ENCODE results near the gene TMEM178B. TPM values are rescaled to one million over a fixed set of nuclear protein-coding genes. Genes with fewer than 3 reads are reported as not detected.
"Not testable (repeated sequence)": the region's sequence is repeated elsewhere in the genome, so short reads cannot be mapped to it uniquely, and the experiment has no call there.

Gene TMEM178B
- total RNA-seq, 1 donor from 2014 or later = 49.8 TPM

DNA sequence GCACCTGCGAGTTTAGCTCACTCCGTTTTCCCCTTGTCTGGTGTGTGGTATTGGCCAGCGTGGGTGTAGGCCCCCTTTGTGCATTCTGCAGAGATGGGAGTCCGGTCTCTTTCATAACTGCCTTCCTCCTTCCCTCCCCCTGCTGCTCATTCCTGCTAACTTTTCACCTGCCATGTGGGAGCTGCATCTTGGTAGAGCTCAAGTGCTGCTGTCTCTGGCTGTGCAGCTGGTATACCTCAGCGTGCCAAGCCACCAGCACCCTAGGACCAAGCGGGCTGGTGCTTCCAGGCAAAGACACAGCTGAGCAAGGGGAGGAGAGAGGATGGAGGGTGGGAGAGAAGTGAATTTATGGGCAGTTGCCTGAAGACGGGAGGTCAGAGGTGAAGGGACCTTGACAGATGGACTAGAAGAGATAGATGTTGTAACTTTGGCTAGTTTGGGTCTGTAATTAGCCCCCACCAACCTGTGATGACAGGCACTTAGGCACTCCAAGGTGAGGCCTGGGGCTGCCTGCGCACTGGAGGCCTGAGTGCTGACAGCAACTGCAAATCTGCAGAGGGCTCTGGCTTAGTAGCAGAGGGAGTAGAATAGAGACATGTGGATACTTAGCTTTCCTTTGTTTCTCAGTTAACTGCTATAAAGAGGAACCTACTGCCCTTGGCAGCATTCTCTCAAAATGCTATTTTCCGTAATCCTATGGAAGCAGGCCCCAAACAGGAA is 328.6 kb downstream of the TMEM178B start:
- peaks cover 23% of the 10 kb centered on the region for H3K4me1 Mint-ChIP-seq (ENCODE audit: low read depth, unreplicated experiment)
- no peak overlapping the region for H3K27ac Mint-ChIP-seq (ENCODE audit: unreplicated experiment)
- no peaks in the 10 kb centered on the region for H3K36me3 Mint-ChIP-seq (ENCODE audit: unreplicated experiment)
- H3K9me3 Mint-ChIP-seq (ENCODE audit: unreplicated experiment) = peaks cover 8% of the 10 kb centered on the region
- TF ChIP-seq, protein P1, sequence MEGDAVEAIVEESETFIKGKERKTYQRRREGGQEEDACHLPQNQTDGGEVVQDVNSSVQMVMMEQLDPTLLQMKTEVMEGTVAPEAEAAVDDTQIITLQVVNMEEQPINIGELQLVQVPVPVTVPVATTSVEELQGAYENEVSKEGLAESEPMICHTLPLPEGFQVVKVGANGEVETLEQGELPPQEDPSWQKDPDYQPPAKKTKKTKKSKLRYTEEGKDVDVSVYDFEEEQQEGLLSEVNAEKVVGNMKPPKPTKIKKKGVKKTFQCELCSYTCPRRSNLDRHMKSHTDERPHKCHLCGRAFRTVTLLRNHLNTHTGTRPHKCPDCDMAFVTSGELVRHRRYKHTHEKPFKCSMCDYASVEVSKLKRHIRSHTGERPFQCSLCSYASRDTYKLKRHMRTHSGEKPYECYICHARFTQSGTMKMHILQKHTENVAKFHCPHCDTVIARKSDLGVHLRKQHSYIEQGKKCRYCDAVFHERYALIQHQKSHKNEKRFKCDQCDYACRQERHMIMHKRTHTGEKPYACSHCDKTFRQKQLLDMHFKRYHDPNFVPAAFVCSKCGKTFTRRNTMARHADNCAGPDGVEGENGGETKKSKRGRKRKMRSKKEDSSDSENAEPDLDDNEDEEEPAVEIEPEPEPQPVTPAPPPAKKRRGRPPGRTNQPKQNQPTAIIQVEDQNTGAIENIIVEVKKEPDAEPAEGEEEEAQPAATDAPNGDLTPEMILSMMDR (IDR thresholded peaks at IDR 0.05; ENCODE audit: partially characterized antibody, unreplicated experiment) = no peak
- no peak for DNase-seq
- no peak overlapping the region for H3K4me3 Mint-ChIP-seq (ENCODE audit: unreplicated experiment)
- peaks cover 9% of the 10 kb centered on the region for H3K27me3 Mint-ChIP-seq (ENCODE audit: unreplicated experiment)

DNA sequence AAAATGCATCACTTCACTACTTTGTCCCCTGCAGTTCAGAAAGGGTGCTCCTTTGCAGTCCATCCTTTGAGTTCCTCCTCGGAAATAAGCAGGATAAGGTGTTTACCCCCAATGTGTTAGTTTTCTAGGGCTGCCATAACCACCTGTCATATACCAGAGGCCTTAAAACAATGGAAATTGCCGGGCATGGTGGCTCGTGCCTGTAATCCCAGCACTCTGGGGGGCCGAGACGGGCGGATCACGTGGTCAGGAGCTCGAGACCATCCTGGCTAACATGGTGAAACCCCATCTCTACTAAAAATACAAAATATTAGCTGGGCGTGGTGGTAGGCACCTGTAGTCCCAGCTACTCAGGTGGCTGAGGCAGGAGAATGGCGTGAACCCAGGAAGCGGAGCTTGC is 330.0 kb downstream of the TMEM178B start:
- H3K9me3 Mint-ChIP-seq (ENCODE audit: unreplicated experiment); DNase-seq; H3K4me3 Mint-ChIP-seq (ENCODE audit: unreplicated experiment); H3K27me3 Mint-ChIP-seq (ENCODE audit: unreplicated experiment); H3K36me3 Mint-ChIP-seq (ENCODE audit: unreplicated experiment); H3K27ac Mint-ChIP-seq (ENCODE audit: unreplicated experiment): not testable (repeated sequence)
- H3K4me1 Mint-ChIP-seq (ENCODE audit: low read depth, unreplicated experiment) = peaks cover 18% of the 10 kb centered on the region

DNA sequence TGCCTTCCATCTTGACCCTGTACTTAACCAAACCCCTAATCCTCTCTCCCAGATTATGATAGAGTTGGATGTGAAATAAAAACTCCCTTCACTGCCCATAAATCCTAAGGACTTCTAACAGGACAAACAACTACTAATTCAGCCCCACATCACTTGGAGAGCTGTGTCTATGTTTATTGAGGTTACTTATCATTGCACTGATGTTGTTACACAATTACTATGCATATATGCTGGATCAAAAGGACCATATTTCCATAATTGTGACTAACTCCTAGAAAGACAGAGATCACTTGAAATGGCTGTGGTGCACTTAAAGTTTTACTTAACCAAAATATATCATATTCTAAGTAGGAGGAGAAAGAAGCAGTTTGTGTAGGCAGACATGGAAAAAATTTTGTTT is 332.5 kb downstream of the TMEM178B start:
- no peak overlapping the region for H3K4me3 Mint-ChIP-seq (ENCODE audit: unreplicated experiment)
- no peaks in the 10 kb centered on the region for H3K36me3 Mint-ChIP-seq (ENCODE audit: unreplicated experiment)
- H3K4me1 Mint-ChIP-seq (ENCODE audit: low read depth, unreplicated experiment) = peaks cover 23% of the 10 kb centered on the region
- TF ChIP-seq, protein P1 (IDR thresholded peaks at IDR 0.05; ENCODE audit: partially characterized antibody, unreplicated experiment) = no peak
- H3K9me3 Mint-ChIP-seq (ENCODE audit: unreplicated experiment) = peaks cover 5% of the 10 kb centered on the region
- H3K27ac Mint-ChIP-seq (ENCODE audit: unreplicated experiment) = no peak overlapping the region
- DNase-seq = no peak
- H3K27me3 Mint-ChIP-seq (ENCODE audit: unreplicated experiment) = peaks cover 4% of the 10 kb centered on the region

DNA sequence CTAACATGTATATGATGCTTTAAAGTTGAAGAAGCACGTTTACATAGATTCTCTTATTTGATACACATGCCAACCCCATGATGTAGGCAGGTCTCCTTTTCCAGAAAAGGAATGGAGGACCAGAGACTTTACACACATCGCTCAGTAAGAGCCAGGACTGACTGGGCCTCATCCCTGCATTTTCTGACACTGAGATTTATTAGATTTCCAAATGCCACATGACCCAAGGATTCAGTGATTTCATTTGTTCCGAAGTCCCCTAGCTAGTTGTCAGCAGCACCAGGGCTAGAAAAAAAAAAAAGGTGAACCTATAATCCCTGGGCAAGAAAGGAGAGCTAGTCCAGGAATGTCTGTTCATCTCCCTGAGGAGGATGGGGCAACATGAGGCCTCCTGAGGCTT is 334.0 kb downstream of the TMEM178B start:
- H3K27ac Mint-ChIP-seq (ENCODE audit: unreplicated experiment) = no peak overlapping the region
- H3K4me3 Mint-ChIP-seq (ENCODE audit: unreplicated experiment) = no peak overlapping the region
- H3K27me3 Mint-ChIP-seq (ENCODE audit: unreplicated experiment) = peaks cover 6% of the 10 kb centered on the region

DNA sequence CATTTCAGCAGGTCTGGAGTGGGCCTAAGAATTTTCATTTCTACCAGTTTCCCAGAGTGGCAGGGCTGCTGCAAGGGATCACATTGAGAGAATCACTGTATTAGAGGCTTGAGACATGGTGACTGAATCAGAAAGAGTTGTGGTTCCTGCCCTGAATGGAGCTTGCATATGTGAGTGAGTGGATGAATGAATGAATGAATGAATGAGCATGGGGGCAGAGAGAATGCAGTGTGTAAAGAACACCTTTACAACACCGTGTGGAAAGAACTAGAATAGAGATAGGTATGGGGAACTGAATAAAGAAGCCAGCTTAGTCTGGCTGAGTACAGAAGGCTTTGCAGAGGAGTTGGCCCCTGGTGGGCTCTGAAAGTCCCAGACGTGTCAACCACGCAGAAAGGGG is 334.6 kb downstream of the TMEM178B start:
- H3K9me3 Mint-ChIP-seq (ENCODE audit: unreplicated experiment) = peaks cover 5% of the 10 kb centered on the region
- H3K27me3 Mint-ChIP-seq (ENCODE audit: unreplicated experiment) = peaks cover 6% of the 10 kb centered on the region
- H3K36me3 Mint-ChIP-seq (ENCODE audit: unreplicated experiment) = no peaks in the 10 kb centered on the region
- TF ChIP-seq, protein P1 (IDR thresholded peaks at IDR 0.05; ENCODE audit: partially characterized antibody, unreplicated experiment) = no peak
- peaks cover 19% of the 10 kb centered on the region for H3K4me1 Mint-ChIP-seq (ENCODE audit: low read depth, unreplicated experiment)
- H3K4me3 Mint-ChIP-seq (ENCODE audit: unreplicated experiment) = no peak overlapping the region
- H3K27ac Mint-ChIP-seq (ENCODE audit: unreplicated experiment) = peak overlapping the region; percentile 13
- DNase-seq = no peak

More for the DNA sequence above, 334.0 kb downstream of the TMEM178B start:
- TF ChIP-seq, protein P1 (IDR thresholded peaks at IDR 0.05; ENCODE audit: partially characterized antibody, unreplicated experiment) = no peak
- DNase-seq = no peak
- H3K36me3 Mint-ChIP-seq (ENCODE audit: unreplicated experiment) = no peaks in the 10 kb centered on the region
- H3K4me1 Mint-ChIP-seq (ENCODE audit: low read depth, unreplicated experiment) = peaks cover 19% of the 10 kb centered on the region
- peaks cover 5% of the 10 kb centered on the region for H3K9me3 Mint-ChIP-seq (ENCODE audit: unreplicated experiment)

Measured in glutamatergic neuron (in vitro differentiated cells).